ENCODE measurements around the gene CENPL.
"Not testable (repeated sequence)": the region's sequence is repeated elsewhere in the genome, so short reads cannot be mapped to it uniquely, and the experiment has no call there.

Gene CENPL

GRCh38 chr1:173824315-173825081, at the start of gene CENPL, which contains the start of gene DARS2:
Gene CENPL (minus strand): TSS chr1:173824883. CDS start chr1:173811299, 13,584 bp downstream.
Gene DARS2 (plus strand): TSS chr1:173824673. CDS start chr1:173825230, 557 bp downstream.
- peak; percentile 88 for DNase-seq

DNA sequence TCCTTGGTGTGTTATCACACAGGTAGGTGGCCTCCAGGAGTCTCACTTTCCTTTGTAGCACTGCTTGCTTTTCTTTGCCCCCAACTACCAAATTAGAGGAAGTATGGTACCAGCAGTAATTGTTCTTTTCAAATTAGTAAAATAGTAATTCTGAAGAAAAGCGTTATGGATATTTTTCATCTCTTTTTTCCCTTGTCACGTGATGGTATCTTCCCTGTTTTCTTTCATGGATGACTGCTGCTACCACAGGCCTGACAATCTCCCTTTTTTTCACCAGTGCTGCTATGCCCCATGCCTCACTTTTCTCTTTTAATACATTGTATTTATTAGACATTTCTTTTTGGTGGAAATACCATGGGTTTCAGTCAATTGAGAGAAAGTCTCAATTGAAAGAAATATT, 46.8 kb upstream of the CENPL start:
- no peak for DNase-seq

GRCh38 chr1:173871091-173871490, 46.4 kb upstream of the CENPL start:
- DNase-seq: no peak

GRCh38 chr1:173870252-173871075, 45.8 kb upstream of the CENPL start:
- DNase-seq: no peak

DNA sequence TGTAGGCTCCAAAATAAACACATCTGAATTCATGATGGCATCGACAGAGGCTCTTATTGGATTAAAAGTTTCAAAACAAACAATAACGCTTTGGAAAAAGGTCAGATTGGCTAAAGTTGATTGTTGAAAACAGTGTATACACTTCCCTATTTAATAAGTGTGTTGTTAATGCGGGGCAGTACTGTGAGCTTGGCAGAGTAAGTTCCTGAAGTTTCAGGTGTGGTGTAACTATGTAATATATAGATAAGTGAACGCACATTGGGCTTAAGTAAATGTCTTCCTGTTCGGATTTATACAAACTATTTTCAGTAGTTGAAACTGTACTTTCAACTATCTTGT, 44.3 kb upstream of the CENPL start:
- no peak for DNase-seq

DNA sequence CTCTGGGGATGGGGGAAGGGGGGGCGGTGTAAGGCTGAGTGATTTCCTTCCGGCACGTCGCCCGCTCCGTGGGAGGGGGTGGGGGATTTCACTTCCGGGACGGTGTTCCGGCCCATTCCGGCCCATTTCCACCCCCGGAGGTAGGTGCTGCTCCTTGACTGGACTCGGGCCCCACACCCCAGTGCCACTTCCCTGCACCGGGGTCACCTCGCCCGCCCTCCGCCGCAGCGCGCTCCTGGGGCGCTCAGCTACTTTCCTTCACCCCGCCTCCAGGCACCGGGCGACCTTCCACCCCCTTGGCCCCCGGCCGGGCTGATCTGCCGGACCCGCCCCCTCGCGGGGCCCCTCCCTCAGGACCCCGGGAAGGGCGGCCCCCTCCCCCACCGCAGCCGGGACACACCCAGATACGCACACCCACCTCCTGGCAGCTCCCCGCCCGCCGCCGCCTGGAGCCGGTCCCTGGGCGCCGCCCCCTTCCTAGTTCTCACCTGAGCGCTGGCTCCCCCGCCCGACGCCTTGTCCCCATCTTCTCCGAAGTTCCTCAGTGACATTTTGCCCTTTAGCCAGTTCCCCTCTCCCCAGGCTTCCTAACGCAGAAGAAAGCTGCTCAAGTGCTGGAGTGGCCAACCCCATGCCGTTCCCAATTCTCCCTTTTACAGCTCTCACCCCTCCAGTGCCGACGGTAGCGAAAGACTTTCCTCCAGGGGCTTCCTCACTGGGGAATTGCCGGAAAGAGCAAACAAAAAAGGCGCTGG, 43.8 kb upstream of the CENPL start, which contains the start of gene ZBTB37:
Gene ZBTB37, plus strand, starts transcription at position 115 of the 755 bp plus-strand sequence. CDS start 1,846 bp downstream, outside the sequence.
- DNase-seq: no peak

GRCh38 chr1:173867753-173868265, 43.1 kb upstream of the CENPL start, which contains the start of gene GAS5:
Gene GAS5 (minus strand): TSS chr1:173867989.
- peak; percentile 97 for DNase-seq

DNA sequence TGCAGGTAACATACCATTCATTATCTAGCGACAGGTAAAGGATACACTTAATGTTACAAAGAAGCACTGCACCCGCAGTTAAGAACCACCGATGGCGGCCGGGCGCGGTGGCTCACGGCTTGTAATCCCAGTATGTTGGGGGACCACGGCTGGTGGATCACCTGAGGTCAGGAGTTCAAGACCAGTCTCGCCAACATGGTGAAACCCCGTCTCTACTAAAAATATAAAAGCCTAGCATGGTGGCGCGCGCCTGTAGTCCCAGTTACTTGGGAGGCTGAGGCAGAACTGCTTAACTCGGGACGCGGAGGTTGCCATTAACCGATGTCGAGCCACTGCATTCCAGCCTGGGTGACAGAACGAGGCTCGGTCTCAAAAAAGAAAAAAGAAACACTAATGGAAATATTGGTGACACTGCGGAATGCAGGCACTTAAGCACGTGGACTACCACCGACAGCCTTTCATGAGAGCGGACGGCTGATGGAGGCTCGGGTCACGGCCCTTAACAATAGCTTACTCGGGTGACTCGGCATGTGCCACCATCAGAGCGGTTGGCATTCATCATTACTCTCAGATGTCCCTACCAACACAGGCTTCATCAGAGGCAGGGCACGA, 42.6 kb upstream of the CENPL start:
- no peak for DNase-seq

- no peak for DNase-seq
These were observed 41.9 kb upstream of the CENPL start for GRCh38 chr1:173866413-173867115.

GRCh38 chr1:173865468-173866164, 40.9 kb upstream of the CENPL start:
- DNase-seq: no peak

- no peak for DNase-seq
These were observed 39.6 kb upstream of the CENPL start for GRCh38 chr1:173864179-173864867.

GRCh38 chr1:173863224-173864161, 38.8 kb upstream of the CENPL start:
- DNase-seq: no peak

- no peak for DNase-seq
These were observed 38.1 kb upstream of the CENPL start for GRCh38 chr1:173862769-173863223.

- DNase-seq: not testable (repeated sequence)
These were observed 37.6 kb upstream of the CENPL start for GRCh38 chr1:173862146-173862768.

GRCh38 chr1:173861731-173862145, 37.1 kb upstream of the CENPL start:
- DNase-seq: no peak

- no peak for DNase-seq
These were observed 35.4 kb upstream of the CENPL start for GRCh38 chr1:173860065-173860464.

GRCh38 chr1:173859547-173859946, 34.9 kb upstream of the CENPL start:
- DNase-seq: not testable (repeated sequence)

DNA sequence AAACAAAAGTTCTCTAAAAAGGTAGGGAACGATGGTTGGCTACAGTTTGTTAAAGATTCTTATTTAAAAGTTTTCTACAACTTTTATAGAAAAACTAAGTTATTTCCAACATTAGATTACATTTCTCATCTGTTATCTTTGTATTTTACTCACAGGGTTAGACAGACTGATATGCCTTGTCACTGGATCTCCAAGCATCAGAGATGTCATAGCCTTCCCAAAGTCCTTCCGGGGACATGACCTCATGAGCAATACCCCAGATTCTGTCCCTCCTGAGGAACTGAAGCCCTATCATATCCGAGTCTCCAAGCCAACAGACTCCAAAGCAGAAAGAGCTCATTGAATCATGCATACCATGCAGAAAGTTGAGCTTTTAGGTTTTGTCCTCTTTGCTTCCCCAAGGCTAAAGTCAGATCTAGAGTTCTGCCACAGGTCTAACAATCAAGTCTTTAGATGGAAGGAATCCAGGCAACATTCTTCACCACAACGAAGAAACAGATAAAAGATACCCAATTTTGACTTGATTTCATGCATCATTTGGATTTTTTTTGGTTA, 32.8 kb upstream of the CENPL start:
- DNase-seq: no peak
